GM18861 (cell line): ENCODE results near the gene SH2D3C.

Experiments
- ATAC-seq: cut with Tn5 transposase; IDR thresholded peaks from one replicate; pipeline ENCODE4 v1.9.1; 2021; ENCODE audit not compliant: unreplicated experiment

The SH2D3C gene

GRCh38 chr9:127808347-127809001 lies 30.0 kb upstream of the SH2D3C start:
- ATAC-seq: no peak

- no peak for ATAC-seq
These were observed 28.4 kb upstream of the SH2D3C start for GRCh38 chr9:127806871-127807270.

GRCh38 chr9:127805620-127806019 lies 27.2 kb upstream of the SH2D3C start:
- no peak for ATAC-seq

GRCh38 chr9:127803507-127804352 lies 25.3 kb upstream of the SH2D3C start:
- ATAC-seq: no peak

GRCh38 chr9:127802576-127803443 lies 24.3 kb upstream of the SH2D3C start, which contains the start of gene FPGS:
FPGS (plus strand) TSS chr9:127802882; CDS start chr9:127802925, 43 bp downstream.
- peak; percentile 55 for ATAC-seq

- no peak for ATAC-seq
These were observed 23.6 kb upstream of the SH2D3C start for GRCh38 chr9:127801955-127802575.

GRCh38 chr9:127796852-127797370 lies 18.4 kb upstream of the SH2D3C start:
- no peak for ATAC-seq

- ATAC-seq: no peak
These were observed 17.9 kb upstream of the SH2D3C start for GRCh38 chr9:127796225-127796813.

GRCh38 chr9:127794001-127794791 lies 15.7 kb upstream of the SH2D3C start:
- ATAC-seq: no peak

GRCh38 chr9:127793093-127793708 lies 14.7 kb upstream of the SH2D3C start:
- ATAC-seq: no peak

GRCh38 chr9:127792417-127793031 lies 14.1 kb upstream of the SH2D3C start:
- no peak for ATAC-seq

GRCh38 chr9:127791085-127791484 lies 12.6 kb upstream of the SH2D3C start:
- no peak for ATAC-seq

- no peak for ATAC-seq
These were observed 11.8 kb upstream of the SH2D3C start for GRCh38 chr9:127790094-127790855.

GRCh38 chr9:127789179-127789578 lies 10.7 kb upstream of the SH2D3C start:
- ATAC-seq: no peak

GRCh38 chr9:127788337-127789011 lies 10.0 kb upstream of the SH2D3C start:
- ATAC-seq: no peak

- ATAC-seq: no peak
These were observed 8.3 kb upstream of the SH2D3C start for GRCh38 chr9:127786773-127787104.
